T-helper 2 cell treated with Interferon-gamma antibody and Interleukin-4, amounts not matched to agents 5 μg/mL and 100 μg/mL, for 36 hours (primary cell): ENCODE measurements around the gene KIAA1210.

ENCODE experiments used
- DNase-seq: peaks from one replicate; pipeline ENCODE4 v3.0.0; 2021; ENCODE audit warnings: low spot score
- H3K27ac Mint-ChIP-seq: one replicate; pipeline ENCODE4 v1.8.0; 2021; ENCODE audit warnings: mild to moderate bottlenecking, mixed read lengths
- H3K27me3 Mint-ChIP-seq: one replicate; pipeline ENCODE4 v1.8.0; 2021; ENCODE audit warnings: low read depth, mixed read lengths
- H3K36me3 Mint-ChIP-seq: one replicate; pipeline ENCODE4 v1.8.0; 2021; ENCODE audit warnings: low read depth, mixed read lengths
- H3K4me1 Mint-ChIP-seq: one replicate; pipeline ENCODE4 v1.8.0; 2021; ENCODE audit warnings: low read depth, mixed read lengths
- H3K4me3 Mint-ChIP-seq: one replicate; pipeline ENCODE4 v1.8.0; 2022; ENCODE audit warnings: mild to moderate bottlenecking, moderate library complexity, mixed read lengths
- H3K9me3 Mint-ChIP-seq: one replicate; pipeline ENCODE4 v1.8.0; 2021; ENCODE audit warnings: mixed read lengths

The KIAA1210 gene

DNA sequence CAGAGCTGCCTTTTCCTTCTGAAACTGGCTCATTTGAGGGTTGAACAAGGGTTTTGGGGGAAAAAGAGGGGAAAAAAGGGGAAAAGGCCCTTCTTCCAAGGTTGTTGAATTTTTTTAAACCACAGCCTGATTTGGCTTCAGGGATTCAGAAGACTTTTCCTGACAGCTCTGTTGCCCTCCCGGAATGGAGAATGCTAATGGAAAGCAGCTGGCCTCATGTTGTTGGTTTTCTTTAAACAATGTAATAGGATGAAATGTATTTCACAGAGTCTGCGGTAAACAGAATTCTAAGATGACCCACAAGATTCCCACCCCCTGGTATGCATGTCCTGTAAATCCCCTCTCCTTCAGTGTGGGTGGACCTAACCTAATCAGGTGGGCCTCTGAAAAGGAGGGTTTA lies 3.3 kb upstream of the KIAA1210 start:
- no peak overlapping the region for H3K27ac Mint-ChIP-seq
- H3K27me3 Mint-ChIP-seq, result peaks cover 3% of the 10 kb centered on the region
- DNase-seq, result no peak
- no peaks in the 10 kb centered on the region for H3K36me3 Mint-ChIP-seq
- H3K4me3 Mint-ChIP-seq, result no peak overlapping the region
- no peaks in the 10 kb centered on the region for H3K9me3 Mint-ChIP-seq
- no peaks in the 10 kb centered on the region for H3K4me1 Mint-ChIP-seq

DNA sequence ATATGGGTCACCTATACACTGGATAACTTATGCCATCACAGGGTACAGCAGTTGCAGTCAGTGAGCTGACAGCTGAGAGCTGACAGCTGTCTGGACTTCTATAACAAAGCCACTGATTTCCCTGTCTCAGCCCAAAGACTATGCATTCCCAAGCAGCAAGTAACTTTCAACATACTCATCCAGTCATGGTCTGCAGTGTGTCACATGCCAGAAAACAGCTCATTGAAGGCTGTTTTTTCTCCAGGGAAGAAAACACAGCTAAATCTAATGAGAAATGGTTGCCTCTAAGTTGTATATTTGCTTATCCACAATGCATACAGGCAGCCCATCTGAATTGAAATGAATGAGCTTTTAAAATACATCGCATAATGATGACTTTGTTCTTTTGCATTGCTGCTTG lies 6.3 kb downstream of the KIAA1210 start:
- no peak for DNase-seq
- no peaks in the 10 kb centered on the region for H3K4me1 Mint-ChIP-seq
- no peaks in the 10 kb centered on the region for H3K36me3 Mint-ChIP-seq
- H3K9me3 Mint-ChIP-seq, result no peaks in the 10 kb centered on the region
- H3K4me3 Mint-ChIP-seq, result no peak overlapping the region
- peaks cover 2% of the 10 kb centered on the region for H3K27me3 Mint-ChIP-seq
- no peak overlapping the region for H3K27ac Mint-ChIP-seq

DNA sequence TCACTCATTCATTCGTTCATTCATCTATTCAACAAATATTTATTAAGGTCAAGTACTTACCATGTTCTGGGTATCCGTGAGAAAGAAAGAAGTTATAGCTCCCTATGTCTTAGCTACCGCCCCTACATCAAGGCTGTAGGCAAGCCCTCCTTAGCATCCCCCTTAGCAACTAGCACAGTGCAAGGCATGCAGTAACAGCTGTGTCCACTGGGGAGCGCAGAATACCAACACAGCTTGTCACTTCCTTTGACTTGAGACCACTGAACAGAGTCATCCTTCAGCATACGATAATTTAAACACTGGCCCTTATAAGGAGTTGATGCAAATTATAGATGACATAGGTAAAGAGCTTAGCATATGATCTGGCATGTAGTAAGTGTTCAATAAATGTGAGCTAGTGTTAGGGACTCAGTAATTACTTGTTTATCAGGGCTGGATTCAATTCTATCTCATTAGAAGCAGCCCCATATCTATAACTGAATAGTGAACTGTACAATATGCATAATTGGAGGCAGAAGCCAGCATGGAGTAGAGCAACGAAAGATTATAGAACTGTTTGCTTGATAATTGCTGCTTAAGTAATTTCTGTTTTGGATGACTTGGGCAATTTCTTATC lies 8.7 kb downstream of the KIAA1210 start:
- DNase-seq, result peak; percentile 4
- peaks cover 2% of the 10 kb centered on the region for H3K27me3 Mint-ChIP-seq
- H3K27ac Mint-ChIP-seq, result no peak overlapping the region

DNA sequence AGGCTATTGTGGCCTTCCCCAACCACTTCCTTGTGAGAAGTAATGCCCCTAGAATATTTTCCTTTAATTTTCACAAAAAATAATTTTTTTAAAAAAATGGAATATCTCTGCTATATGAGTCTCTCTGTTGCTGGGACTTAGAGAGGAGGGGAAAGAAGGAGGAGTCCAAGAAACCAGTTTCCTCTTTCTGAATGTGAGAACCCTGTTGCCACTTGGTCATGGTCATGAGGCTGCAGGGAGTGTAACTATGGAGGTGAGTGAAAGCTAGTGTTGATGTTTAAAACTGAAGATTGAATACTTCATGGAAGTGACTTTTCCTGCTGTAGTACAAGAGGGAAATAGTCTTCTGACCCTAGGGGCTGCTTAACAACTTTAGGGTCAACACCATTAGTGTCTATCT lies 20.4 kb downstream of the KIAA1210 start:
- no peak overlapping the region for H3K4me3 Mint-ChIP-seq
- no peaks in the 10 kb centered on the region for H3K36me3 Mint-ChIP-seq
- H3K27ac Mint-ChIP-seq, result no peak overlapping the region
- no peak for DNase-seq
- H3K4me1 Mint-ChIP-seq, result no peaks in the 10 kb centered on the region
- H3K27me3 Mint-ChIP-seq, result peaks cover 3% of the 10 kb centered on the region
- H3K9me3 Mint-ChIP-seq, result no peaks in the 10 kb centered on the region

More for the DNA sequence above, 8.7 kb downstream of the KIAA1210 start:
- H3K4me1 Mint-ChIP-seq, result no peaks in the 10 kb centered on the region
- H3K4me3 Mint-ChIP-seq, result no peak overlapping the region
- no peaks in the 10 kb centered on the region for H3K36me3 Mint-ChIP-seq
- no peaks in the 10 kb centered on the region for H3K9me3 Mint-ChIP-seq

DNA sequence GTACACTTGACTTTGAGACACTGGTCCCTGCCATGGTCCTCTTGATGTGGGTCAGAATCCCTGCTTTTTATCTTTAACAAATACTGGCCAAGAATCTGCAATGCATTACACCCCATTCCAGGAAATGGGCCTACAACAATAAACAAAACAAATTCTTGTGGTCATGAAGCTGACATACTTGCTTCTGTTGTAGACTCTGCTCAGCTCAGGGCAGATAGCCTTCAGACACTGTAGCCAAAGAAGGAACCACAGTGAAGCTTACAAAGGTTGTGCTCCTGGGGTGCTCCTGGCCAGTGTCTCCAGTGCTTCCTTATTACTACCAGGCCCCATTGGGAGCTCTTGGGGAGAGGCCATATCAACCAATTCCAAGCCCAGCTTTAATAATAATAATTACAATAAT lies 21.8 kb downstream of the KIAA1210 start:
- Mint-ChIP-seq H3K4me3 (no peak overlapping the region), H3K4me1 (no peaks in the 10 kb centered on the region), H3K27me3 (peaks cover 3% of the 10 kb centered on the region), H3K36me3 (no peaks in the 10 kb centered on the region), H3K9me3 (no peaks in the 10 kb centered on the region), H3K27ac (no peak overlapping the region)
- DNase-seq, result no peak

DNA sequence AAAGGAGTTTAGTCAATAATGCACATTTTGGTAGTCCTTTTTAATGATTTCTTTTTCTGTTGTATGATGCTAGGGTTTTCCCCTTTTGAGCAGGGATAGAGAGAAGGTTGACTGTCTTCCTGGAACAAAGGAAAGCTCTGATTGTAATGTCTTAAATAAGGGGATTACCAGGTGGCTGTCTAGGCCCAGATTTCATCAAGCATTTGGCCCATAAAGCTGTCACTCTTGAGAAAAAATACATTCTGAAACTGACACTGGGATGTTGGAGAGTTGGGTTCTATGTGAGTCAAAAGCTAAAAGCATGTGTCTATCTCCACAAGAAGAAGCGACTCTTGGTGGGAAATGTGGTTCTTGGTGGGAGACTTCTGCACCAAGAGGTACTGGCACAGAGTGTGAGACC lies 26.4 kb downstream of the KIAA1210 start:
- H3K9me3 Mint-ChIP-seq, result no peaks in the 10 kb centered on the region
- DNase-seq, result no peak
- no peak overlapping the region for H3K4me3 Mint-ChIP-seq
- H3K36me3 Mint-ChIP-seq, result no peaks in the 10 kb centered on the region
- H3K27me3 Mint-ChIP-seq, result peaks cover 6% of the 10 kb centered on the region
- no peak overlapping the region for H3K27ac Mint-ChIP-seq
- H3K4me1 Mint-ChIP-seq, result no peaks in the 10 kb centered on the region

DNA sequence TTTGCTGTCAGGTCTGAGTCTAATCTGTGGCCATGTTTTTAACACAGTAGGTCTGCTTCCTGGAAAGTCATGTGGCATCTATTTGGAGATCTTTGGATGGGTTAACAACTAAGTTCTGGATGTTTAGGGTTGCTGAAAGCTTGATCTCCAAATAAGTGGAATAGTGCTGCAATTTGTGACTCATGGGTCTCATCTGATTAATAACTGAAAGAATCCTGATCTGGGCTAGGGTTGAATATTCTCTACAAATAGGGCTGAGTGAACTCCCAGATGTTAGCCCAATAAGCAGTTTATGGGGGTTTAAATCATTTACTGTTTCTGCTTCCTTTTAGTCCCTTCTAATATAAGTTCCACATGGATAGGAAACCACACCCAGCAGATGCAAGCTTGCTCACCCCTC lies 31.7 kb downstream of the KIAA1210 start:
- Mint-ChIP-seq H3K27ac (no peak overlapping the region), H3K4me3 (no peak overlapping the region), H3K27me3 (peaks cover 2% of the 10 kb centered on the region), H3K4me1 (no peaks in the 10 kb centered on the region), H3K36me3 (no peaks in the 10 kb centered on the region), H3K9me3 (no peaks in the 10 kb centered on the region)
- no peak for DNase-seq

DNA sequence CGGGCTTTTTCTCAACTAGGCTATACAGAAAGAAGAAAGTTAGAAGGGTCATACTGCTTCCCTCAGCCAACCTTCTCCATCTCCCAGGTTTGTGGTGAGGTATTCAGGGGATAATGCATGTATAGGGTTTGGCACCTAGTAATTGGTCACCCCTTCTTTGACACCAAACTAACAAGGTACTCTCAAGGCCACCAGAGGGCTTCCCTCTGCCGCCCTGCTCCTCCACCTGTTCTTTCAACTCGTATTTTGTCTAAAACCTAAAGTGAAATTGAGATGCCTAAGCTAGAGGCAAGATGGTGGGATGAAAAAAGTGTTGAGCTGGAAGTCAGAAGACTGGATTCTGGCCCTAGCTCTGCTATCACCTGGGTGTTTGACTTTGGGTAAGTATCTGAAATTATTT lies 32.8 kb downstream of the KIAA1210 start:
- H3K9me3 Mint-ChIP-seq, result no peaks in the 10 kb centered on the region
- H3K4me1 Mint-ChIP-seq, result no peaks in the 10 kb centered on the region
- no peak overlapping the region for H3K27ac Mint-ChIP-seq
- no peaks in the 10 kb centered on the region for H3K36me3 Mint-ChIP-seq
- peaks cover 2% of the 10 kb centered on the region for H3K27me3 Mint-ChIP-seq
- H3K4me3 Mint-ChIP-seq, result no peak overlapping the region
- no peak for DNase-seq

DNA sequence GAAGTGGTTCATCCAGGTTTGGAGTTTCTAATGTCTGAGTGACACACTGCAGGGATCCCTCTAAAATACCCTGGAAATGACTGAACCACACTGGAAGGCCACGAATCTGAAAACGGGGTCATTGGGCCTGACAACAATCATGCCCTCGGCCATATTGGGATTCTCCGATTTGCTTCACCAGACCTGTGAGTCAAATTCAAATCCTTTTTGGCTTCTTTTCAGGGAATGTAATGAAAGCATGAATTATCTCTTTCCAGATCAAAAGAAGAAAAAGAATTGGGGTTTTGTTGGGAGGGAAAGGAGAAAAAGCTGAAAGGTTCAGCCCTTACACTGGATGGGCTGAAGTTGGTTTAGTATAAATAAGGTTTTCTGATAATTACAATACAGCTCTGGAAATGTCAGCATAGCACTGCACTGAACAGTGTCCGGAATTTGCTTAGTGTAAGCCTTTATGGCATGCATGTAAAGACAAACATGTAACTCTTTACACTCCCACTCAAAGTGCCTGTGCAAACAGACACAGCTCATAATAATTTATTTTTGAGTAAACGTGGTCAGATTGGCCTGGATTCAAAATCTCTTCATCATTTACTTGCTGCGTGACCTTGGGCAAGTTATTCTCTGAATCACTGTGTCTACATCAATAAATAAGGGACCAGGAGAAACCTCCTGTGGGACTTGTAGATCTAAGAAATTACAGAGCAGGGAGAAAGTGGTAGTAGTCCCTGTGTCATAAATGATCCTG lies 33.4 kb downstream of the KIAA1210 start:
- DNase-seq, result no peak
- no peak overlapping the region for H3K4me3 Mint-ChIP-seq
- H3K27ac Mint-ChIP-seq, result no peak overlapping the region
- no peaks in the 10 kb centered on the region for H3K36me3 Mint-ChIP-seq
- peaks cover 2% of the 10 kb centered on the region for H3K27me3 Mint-ChIP-seq
- no peaks in the 10 kb centered on the region for H3K9me3 Mint-ChIP-seq
- H3K4me1 Mint-ChIP-seq, result no peaks in the 10 kb centered on the region

DNA sequence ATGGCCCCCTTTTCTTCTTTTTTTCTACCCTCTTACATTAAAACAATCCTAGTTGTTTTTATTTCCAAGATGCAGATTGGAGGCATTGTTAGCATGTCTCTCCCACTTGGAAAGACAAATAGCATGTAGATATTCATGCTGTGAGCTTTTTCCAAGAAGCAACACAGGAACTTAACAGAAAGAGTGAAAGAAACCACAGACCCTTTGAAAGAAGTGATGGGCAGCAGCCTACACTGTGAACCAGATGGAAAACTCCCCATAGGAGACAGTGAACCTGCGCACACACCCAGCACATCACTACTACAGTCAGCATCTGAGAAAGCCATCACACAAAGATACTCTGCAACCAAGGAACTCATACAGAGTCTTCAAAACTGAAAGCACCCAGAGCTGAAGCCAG lies 37.0 kb downstream of the KIAA1210 start:
- H3K27me3 Mint-ChIP-seq, result no peaks in the 10 kb centered on the region
- no peaks in the 10 kb centered on the region for H3K36me3 Mint-ChIP-seq
- H3K4me3 Mint-ChIP-seq, result no peak overlapping the region
- no peaks in the 10 kb centered on the region for H3K4me1 Mint-ChIP-seq
- H3K9me3 Mint-ChIP-seq, result no peaks in the 10 kb centered on the region
- no peak for DNase-seq
- no peak overlapping the region for H3K27ac Mint-ChIP-seq

DNA sequence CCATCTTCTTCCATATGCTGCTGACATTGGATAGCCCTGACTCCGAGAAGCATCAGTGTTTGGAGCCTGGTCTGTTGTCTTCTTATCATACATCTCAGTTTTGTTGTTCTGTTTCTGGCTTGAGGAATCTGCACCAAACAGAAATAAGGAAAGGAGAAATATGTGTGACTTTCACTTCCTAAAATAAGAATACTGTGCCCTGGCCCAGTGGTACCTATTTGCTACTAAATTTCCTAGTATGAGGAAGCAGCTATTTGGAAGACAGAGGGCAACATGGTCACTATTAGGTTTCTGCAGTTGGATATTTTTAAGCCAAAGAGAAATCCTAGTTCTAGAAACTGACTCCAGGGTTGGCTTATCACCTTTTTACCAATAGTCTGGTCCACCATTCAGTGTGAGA lies 38.0 kb downstream of the KIAA1210 start:
- no peaks in the 10 kb centered on the region for H3K4me1 Mint-ChIP-seq
- no peak overlapping the region for H3K4me3 Mint-ChIP-seq
- H3K36me3 Mint-ChIP-seq, result no peaks in the 10 kb centered on the region
- H3K27ac Mint-ChIP-seq, result no peak overlapping the region
- H3K9me3 Mint-ChIP-seq, result no peaks in the 10 kb centered on the region
- DNase-seq, result no peak
- H3K27me3 Mint-ChIP-seq, result no peaks in the 10 kb centered on the region

DNA sequence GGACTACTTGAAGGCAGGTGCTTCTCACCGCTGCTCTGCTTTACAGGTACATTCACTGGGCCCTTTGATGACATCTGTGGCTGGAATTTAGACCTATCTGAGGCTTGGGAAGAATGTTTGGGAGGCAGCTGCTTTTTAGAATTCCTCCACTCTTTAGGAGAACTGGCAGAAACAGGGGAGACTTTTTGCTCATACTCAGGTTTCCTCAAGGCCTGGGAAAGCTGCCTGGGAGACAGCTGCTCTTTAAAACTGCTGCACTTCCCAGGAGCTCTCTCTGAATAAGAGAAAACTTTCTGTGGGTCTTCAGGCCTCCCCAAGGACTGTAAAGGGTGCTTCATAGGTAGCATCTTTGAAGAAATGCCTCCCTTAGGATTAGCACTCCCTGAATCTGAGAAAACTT lies 40.5 kb downstream of the KIAA1210 start:
- Mint-ChIP-seq H3K27ac (no peak overlapping the region), H3K4me3 (no peak overlapping the region), H3K36me3 (no peaks in the 10 kb centered on the region), H3K4me1 (no peaks in the 10 kb centered on the region), H3K27me3 (no peaks in the 10 kb centered on the region), H3K9me3 (no peaks in the 10 kb centered on the region)
- DNase-seq, result no peak

DNA sequence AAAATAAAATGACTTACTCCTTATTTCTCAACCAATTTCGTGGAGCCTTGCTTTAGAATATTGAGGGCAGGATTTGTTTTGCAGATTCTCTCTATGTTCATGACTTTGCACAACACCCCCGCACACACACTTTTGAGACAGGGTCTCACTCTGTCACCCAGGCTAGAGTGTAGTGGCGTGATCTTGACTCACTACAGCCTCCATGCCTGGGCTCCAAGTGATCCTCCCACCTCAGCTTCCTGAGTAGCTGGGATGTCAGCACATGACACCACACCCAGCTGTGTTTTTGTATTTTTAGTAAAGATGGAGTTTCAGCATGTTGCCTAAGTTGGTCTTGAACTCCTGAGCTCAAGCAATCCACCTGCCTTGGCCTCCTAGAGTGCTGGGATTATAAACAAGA lies 42.8 kb downstream of the KIAA1210 start:
- H3K4me3 Mint-ChIP-seq, result no peak overlapping the region
- no peaks in the 10 kb centered on the region for H3K27me3 Mint-ChIP-seq
- no peaks in the 10 kb centered on the region for H3K36me3 Mint-ChIP-seq
- DNase-seq, result no peak
- no peaks in the 10 kb centered on the region for H3K4me1 Mint-ChIP-seq
- H3K27ac Mint-ChIP-seq, result no peak overlapping the region
- H3K9me3 Mint-ChIP-seq, result no peaks in the 10 kb centered on the region

DNA sequence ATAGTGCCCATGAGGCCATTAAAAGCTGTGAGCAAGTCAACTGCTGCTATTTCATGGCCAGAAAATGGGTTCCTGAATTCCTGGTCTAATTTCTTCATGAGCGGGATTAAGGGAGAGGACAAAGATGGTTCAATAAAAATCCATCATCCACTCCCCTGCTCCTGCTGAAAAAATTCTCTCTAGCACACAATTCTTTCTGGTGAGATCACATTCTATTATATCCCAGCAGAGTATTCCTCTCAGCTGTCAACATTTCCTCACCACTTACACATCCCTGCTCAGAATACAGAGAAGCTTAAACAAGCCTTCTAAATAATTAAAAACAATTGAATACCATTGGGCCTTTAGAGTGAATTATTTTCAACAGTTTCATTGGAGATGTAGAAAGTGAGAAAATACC lies 45.3 kb downstream of the KIAA1210 start:
- Mint-ChIP-seq H3K27ac (no peak overlapping the region), H3K4me3 (no peak overlapping the region), H3K4me1 (no peaks in the 10 kb centered on the region), H3K27me3 (peaks cover 3% of the 10 kb centered on the region), H3K36me3 (no peaks in the 10 kb centered on the region), H3K9me3 (no peaks in the 10 kb centered on the region)
- DNase-seq, result no peak
